HG03575 (cell line): ENCODE results near the gene C2CD2L.
"Not testable (repeated sequence)": the region's sequence is repeated elsewhere in the genome, so short reads cannot be mapped to it uniquely, and the experiment has no call there.

Experiments
- ATAC-seq: cut with Tn5 transposase; IDR thresholded peaks from one replicate; pipeline ENCODE4 v1.9.1; 2021; ENCODE audit not compliant: unreplicated experiment, insufficient number of reproducible peaks, low FRiP score; ENCODE audit errors: extremely low read depth

C2CD2L gene

GRCh38 chr11:119112314-119113020 is 5.3 kb downstream of the C2CD2L start:
- no peak for ATAC-seq

DNA sequence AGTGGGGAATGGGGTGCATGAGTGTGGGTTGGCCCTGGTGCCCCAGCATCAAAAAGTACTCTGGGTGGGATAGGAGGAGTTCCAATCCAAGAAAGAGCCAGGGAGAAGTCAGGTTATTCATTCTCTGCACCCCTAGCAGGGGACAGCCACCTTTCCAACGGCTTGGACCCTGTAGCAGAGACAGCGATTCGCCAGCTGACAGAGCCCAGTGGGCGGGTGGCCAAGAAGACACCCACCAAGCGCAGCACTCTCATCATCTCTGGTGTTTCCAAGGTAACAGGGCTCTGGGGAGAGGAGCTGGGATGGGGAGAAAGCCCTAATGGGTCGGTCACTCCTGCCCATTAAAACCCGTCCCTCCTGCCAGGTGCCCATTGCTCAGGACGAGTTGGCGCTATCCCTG is 6.6 kb downstream of the C2CD2L start:
- ATAC-seq = no peak

- no peak for ATAC-seq
These were observed 7.2 kb downstream of the C2CD2L start for GRCh38 chr11:119114351-119114750.

GRCh38 chr11:119115484-119116234 is 8.5 kb downstream of the C2CD2L start:
- ATAC-seq = no peak

DNA sequence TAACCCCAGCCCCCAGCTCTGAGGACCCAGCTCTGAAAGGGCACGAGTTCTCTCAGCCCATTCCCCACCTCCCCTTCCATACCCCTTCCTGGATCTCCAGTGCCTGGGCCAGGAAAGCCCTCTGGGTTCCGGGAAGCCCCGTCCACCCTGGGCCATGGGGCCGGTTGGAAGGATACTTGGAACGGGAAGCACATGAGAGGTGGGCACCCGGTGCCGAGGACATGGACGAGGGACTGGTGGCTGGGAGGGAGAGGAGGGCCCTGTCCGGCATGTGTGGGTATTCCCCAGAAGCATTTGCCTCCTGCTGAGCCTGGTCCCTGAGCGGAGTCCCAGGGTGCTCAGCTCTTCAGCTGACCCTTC is 9.1 kb downstream of the C2CD2L start:
- no peak for ATAC-seq

- ATAC-seq = no peak
These were observed 9.5 kb downstream of the C2CD2L start for GRCh38 chr11:119116601-119117000.

DNA sequence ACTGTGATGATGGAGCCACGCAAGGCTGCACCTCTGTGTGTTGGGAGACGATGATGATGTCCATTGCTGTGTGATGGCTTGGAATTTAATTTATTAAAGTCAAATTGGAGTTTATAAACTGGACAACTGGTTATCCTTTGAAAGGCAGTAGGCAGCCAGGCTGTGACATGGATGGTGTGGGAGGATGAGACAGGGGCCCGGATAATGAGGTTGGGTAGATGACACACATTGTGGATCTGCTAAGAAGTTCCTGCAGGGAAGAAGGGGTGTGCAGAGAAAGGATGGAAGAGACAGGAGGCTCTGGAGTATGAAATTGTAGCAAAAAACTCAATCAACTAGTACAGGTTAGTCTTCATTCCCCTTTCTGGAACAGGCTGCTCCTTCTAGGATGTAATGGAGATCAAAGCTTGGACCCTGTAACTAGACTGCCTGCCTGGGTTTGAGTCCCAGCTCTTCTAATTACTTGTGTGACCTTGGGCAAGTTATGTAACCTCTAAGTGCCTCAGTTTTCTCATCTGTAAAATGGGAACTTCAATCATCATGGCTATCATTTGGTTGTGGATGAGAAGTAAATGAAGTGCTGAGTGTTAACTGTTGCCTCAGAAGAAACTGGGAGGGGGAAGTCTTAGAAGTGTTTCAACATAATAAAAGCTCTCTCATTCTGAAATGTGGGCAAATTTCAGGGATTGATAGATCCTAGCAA is 10.0 kb downstream of the C2CD2L start:
- no peak for ATAC-seq

GRCh38 chr11:119118227-119118626 is 11.1 kb downstream of the C2CD2L start:
- ATAC-seq = no peak

DNA sequence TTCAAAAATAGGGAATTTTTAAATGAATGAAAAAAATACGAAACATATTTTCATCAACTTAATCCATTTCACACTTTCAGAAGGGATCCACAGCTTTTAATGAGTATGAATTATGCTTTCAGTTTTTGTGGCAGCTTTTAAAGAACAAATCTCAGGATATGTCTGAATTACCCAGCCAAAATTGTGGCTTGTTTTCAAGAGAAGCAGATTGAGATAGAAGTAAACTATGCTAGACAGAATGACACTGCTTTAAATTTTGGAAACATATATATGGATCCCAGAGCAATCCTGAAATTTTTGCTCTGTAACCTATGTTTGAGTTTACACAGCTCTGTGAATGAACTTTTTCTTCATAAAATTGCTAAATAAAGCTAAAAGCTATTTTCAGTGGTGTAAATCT is 11.8 kb downstream of the C2CD2L start:
- ATAC-seq = no peak

DNA sequence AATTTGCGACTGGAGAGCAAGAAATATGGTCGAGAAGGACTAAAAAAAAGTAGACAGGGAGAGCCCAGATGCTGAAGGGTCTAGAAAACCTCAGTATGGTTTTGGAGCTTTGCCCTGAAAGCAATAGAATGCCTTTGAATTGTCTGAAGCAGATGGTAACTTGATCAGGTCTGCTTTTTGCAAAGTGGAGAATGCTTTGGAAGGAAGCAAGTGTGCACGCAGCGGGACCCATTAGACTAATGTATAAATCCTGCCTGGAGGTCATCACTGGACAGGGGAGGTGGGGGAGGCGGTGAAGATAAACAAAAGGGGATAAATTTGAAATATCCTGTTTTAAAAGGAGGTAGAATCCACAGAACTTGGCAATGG is 13.5 kb downstream of the C2CD2L start:
- no peak for ATAC-seq

GRCh38 chr11:119121008-119121810 is 14.1 kb downstream of the C2CD2L start, which contains the start of gene HINFP:
Gene HINFP (plus strand): TSS chr11:119121580. CDS start chr11:119126945, 5,365 bp downstream.
- peak; percentile 75 for ATAC-seq

- no peak for ATAC-seq
These were observed 14.6 kb downstream of the C2CD2L start for GRCh38 chr11:119121811-119122124.

GRCh38 chr11:119125821-119126220 is 18.7 kb downstream of the C2CD2L start:
- no peak for ATAC-seq

DNA sequence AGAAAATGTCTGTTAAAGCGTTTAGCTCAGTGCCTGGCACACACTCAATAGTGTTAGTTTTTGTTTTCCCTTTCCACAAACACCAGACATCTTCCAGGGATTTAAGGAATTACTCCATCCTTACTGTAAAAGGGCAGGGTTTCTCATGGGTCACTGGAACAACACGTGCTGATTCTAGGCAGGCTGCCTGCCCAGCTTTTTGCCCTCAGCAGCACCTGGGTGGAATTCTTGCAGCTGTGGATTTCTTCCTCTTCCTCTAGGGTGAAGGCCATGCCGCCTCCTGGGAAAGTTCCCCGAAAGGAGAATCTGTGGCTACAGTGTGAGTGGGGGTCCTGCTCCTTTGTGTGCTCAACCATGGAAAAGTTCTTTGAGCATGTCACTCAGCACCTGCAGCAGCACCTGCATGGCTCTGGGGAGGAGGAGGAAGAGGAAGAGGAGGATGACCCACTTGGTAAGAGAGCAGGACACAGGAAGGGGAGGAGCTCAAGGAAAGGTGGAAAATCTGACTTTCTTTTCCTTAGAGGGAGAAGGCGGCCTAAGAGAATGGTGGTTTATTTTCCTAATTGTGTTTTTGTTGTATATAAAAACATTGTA is 19.6 kb downstream of the C2CD2L start:
- ATAC-seq = no peak

GRCh38 chr11:119130662-119131061 is 23.5 kb downstream of the C2CD2L start:
- no peak for ATAC-seq

- ATAC-seq = no peak
These were observed 27.3 kb downstream of the C2CD2L start for GRCh38 chr11:119134389-119134978.

DNA sequence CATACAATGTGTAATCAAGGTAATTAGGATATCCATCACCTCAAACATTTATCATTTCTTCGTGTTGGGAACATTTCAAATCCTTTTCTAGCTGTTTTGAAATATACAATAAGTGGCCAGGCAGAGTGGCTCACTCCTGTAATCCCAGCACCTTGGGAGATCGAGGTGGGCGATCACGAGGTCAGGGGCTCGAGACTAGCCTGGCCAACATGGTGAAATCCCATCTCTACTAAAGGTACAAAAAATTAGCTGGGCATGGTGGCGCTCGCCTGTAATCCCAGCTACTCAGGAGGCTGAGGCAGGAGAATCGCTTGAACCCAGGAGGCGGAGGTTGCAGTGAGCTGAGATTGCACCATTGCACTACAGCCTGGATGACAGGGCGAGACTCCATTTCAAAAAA is 32.1 kb downstream of the C2CD2L start:
- ATAC-seq = not testable (repeated sequence)

DNA sequence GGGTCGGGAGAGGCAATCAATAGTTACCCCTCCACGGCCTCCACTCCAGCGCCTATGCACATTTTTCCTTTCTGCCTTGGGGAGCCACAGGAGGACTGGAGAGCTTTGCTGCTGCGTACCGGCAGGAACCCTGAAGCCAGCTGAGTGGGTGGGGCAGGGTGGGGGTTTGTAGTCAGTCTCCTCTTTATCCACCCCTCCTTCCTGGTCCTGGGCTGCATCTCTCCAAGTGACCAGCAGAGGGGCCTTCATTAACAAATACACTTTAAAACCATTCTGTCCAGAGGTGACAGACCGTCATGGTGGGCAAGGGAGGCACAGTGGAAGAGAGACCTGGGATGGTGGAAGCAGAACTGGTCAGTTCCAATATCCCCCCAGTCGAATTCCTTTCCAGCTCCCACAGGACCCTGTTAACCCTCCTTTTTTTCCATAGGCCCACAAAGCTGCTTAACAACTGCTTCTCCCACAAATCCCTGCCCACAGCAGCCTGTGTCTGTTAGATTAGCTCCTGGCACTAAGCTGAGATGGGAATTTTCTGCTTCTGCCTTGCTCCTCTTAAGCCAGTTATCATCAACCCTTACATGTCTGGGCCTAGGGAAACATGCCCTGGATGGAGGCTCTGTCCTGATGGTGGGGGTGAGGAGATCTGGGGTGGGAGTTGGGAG is 37.8 kb downstream of the C2CD2L start:
- no peak for ATAC-seq
